Bone marrow (tissue), 2 donors: ENCODE data around the gene ZNF197.
"Not testable (repeated sequence)": the region's sequence is repeated elsewhere in the genome, so short reads cannot be mapped to it uniquely, and the experiment has no call there.

Experiments
- DNase-seq, 2 donors: peaks; one replicate each; lab custom pipeline; 2025; lab: John Stamatoyannopoulos, UW

ZNF197 gene

DNA sequence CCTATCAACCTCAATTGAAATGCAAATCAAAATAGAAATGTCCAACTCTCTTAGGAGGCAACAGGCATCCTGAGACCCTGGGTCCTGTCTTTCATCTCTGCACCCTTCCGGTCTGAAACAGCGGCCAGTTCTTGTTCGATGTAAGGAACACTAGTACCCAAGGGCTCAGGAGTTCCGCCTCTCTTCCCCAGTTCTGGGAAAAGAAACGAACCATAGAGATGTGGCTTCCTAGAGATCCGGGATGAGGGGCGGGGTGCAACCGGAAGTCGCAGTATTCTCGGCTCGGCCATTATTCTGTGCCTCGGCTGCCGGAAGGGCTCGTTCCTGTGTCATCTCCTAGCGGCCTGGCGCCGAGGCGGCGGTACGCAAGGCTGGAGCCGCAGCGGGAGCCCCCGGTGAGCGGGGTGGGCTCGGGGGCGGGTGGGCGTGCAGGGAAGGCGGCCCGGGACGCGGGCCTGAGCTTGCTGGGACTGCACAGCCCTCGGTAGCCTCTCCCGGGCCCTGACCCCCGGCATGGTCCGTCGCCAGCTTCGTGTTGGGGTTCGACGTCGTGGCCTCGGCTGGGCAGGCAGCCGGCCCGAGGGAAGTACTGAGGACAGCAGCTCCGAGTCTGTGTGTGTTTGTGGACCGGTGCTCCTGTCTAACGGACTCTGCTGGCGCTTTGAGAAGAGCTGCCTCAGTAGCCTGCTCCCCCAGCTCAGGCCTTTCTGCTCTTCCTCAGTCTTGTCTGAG lies at the start of gene ZNF197:
TSS of gene ZNF197 (plus strand) at position 288 of the 732 bp plus-strand sequence. CDS start 4,119 bp downstream, outside the sequence.
- peak; percentile 64 to 76 for DNase-seq

DNA sequence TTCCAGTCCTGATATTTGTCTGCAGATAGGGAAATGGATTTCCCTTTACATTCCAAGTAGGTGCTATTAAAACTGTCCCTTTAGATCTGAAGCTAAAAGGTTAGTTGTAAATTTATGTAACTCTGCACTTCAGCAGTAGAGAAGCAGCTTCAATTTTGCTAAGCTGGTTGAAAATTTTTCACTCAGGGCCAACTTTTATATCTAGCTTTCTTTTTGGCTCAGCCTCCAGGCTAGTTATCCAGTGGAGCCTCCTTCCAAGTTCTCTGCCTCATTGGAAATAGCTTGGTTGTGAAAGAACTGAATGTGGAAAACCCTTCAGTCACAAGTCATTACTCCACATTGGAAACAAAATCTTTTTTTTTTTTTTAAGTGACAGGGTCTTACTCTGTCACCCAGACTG lies 48.2 kb upstream of the ZNF197 start:
- no peak for DNase-seq

DNA sequence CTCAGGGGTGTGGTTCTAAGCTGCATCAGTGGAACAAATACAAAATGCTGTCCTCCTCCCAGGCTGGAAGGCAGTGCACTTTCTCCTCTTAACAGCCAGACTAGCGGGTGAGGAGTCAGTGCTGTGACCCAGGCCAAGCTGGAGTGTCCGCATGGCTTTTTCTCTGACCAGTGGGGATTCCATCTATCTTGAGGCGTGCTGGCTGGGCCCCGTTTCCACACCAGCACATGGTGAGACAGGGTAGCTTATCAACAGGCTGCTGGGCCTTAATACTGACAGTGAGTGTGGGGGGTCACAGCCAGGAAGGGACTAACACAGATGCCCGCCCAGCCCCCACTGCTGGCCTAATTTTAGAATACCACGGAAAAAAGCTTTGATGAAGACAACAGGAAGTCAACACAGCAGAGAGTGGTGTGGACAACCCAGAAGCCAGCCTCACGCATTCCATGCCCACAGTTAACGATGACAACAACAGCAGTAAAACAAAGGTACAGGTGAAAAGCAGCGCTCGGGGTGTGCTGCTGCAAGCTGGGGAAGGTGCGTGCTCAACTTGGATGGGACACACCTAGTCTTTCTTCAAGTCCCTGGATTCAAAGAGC lies 47.4 kb upstream of the ZNF197 start:
- not testable (repeated sequence) for DNase-seq

DNA sequence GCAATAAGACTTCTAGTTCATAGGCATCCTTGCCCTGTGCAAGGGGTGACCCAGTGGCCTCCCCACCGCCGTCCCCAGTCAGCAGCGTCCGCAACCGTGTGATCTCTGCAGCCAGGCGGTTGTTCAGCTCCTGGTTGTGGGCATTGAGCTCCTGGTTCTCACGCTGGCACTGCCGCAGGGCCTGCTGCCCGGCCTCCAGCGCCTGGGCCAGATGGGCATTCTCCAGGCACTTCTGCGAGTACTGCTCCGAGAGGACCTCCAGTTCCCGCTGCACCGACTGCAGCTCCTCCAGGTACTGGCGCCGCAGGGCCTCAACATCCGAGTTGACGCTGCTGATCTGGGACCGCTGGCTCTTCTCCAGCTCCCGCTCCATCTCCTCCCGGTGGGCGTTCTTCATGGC lies 46.5 kb upstream of the ZNF197 start:
- DNase-seq = not testable (repeated sequence)

DNA sequence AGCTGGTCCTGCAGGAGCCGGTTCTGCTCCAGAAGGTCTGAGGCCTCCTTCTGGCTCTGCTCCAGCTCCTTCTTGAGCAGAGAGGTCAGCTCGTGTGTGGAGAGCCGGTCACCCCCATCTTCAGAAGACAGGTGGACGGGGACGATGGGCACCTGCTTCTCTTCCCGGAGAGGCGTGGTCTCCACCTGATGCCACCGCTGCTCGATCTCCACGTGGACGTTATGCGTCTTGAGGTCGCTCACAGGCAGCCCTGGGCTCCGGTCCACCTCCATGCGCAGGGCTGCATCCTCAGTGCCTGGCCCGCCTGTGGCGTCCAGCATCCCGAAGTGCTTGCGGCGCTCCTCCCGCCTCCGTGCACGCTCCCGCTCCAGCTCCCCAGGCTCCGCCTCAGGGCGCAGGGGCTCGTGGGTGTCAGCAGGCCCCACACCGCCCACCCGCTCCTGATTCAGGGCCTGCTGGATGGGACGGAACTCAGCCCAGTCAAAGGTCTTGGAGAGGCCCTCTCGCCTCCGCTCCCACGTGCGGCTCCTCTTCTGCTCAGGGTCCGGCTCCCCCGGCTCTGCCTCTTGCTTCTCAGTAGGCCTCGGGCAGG lies 45.8 kb upstream of the ZNF197 start:
- not testable (repeated sequence) for DNase-seq

DNA sequence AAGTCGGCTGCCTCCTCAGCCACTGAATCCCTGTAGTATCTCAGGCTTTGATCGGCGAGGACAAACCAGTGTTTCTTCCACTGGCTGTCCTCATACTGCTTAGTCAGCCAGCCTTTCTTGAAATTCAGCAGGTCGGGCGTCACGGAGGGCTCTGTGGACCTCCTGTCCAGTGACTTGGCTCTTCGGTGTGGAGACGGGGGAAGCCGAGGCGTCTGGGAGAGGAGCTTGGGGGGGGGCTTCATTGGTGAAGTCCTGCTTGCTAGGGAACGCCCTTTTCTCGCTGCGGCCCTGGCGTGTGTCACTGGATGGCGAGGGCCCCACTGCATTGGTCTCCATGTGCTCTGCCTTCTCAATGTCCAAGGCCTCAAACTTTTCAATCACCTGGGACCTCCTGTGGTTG lies 45.1 kb upstream of the ZNF197 start:
- not testable (repeated sequence) for DNase-seq

DNA sequence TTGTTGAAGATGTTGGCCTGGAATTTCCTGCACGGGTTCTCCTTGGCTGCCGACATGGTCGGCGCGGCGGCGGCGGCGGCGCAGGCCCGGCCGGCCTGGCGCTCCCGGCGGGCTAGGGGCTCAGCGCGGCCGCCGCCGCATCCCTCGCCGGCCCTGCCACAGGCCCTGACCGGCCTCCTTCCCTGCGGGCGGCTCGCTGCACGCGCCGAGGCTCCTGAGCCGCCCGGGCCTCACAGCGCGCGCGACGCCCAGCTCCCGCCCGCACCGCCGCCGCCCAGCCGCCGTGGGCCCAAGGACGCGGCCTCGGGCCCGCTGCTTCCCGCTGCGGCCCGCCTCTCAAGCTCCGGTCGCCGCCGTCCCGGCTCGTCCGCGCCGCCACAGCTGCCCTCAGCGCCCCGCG lies 43.9 kb upstream of the ZNF197 start:
- DNase-seq = not testable (repeated sequence)

DNA sequence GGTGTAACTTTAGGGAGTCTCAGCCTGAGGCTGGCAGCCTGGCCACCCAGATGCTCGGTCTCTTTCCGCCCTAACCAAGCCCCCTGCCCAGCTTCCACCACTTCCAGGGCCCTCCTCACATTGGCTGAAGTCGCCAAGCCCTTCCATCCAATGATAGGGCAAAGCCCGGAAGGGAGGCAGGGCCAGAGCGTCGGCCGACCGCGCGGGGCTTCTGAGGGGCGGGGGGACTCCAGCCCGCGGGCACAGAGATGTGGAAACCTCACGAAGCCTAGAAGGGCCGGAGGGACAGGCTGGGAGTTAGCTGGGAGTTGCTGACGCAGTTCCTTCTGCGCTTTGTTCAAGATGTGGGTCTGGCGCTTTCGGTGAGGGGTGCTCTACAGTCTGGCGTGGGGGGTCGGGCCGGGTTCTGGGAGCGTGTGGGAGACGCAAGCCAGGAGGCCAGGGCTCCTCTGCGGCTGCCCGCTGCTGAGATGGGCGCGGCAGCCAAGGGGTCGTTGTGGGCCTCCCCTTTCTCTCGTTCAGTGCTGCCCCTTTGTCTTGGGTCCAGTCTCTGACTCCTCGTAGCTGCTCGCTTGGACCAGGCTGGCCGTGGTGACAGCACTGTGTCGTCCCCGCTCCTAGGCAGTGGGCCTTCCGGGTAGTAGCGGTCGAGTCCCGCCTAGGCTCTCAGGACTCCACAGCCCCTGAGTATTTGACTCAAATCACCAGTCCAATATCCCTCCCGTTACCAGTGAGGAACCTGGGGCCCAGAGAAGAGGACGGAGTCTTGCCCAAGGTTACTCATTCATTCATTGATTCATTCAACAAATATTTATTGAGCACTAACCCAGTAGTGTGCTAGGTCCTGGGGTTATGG lies 40.0 kb upstream of the ZNF197 start, which contains the start of gene ZNF660:
TSS of gene ZNF660 (plus strand) at position 319 of the 856 bp plus-strand sequence. CDS start 9,230 bp downstream, outside the sequence.
- peak; percentile 19 to 60 for DNase-seq

DNA sequence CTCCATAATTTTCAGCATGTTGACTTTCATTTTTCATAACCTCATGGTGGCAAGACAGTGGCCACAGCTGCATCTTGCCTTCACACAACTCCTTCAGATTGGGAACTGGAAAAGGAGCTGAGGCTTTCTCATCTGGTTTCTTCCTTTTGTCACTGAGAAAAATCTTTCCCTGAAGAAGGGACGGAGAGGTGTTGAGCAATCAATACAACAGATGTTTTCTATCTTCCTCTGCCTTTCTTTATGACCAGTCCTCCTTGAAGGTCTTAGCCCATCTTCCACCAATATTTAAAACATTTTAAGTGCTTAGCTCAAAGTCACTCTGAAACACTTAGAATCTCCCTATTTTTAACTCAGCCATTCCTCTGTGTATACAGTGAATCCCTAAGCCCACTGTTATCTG lies 28.2 kb upstream of the ZNF197 start:
- no peak for DNase-seq

DNA sequence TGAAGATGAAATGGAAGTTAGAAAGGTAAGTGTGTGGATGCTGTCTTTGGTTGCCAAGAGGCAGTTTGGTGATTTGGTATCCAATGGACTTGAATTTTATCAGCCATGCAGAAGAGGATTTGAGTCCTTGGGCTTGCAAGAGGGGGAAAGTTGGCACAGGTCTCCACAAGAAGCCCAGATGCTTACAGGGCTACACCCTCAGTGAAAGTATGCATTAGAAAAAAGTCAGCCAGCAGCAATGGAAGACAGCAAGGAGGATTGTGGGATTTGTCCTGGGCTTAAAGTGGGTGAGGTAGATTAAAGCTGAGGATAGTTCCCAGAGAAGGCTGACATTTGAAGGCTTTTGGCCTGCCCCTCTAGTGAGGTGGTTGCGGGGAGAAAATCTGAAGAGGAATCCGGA lies 23.1 kb upstream of the ZNF197 start:
- no peak for DNase-seq

DNA sequence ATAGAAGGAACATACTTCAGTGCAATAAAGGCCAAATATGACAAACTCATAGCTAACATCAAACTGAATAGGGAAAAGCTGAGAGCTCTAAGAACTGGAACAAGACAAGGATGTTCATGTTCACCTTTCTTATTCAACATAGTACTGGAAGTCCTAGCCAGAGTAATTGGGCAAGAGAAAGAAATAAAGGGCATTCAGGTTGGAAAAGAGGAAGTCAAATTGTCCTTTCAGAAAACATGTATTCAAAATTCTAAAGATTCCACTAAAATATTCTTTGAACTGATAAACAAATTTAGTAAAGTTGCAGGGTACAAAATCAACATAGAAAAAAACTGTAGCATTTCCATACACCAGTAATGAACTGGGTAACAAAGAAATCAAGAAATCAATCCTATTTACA lies 12.2 kb upstream of the ZNF197 start:
- DNase-seq = no peak

DNA sequence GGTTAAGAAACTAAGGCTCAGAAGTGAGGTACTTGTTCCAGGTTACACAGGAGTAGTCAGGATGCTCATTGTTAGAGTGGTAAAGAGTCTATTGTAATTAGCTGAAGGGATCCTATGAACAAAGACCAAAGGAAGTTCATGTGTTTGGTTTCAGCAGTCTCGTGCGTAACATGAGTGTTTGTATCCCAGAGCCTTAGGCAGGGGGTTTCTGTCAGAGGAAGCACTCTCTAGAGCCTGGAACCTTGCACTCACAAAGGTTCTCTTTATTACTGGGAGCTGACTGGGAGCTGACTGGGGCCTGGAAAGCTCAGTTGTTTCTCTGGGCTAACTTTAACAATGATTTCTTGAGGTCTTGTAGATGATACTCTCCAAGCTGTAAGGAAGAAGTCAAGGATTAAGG lies 3.9 kb downstream of the ZNF197 start:
- no peak for DNase-seq

DNA sequence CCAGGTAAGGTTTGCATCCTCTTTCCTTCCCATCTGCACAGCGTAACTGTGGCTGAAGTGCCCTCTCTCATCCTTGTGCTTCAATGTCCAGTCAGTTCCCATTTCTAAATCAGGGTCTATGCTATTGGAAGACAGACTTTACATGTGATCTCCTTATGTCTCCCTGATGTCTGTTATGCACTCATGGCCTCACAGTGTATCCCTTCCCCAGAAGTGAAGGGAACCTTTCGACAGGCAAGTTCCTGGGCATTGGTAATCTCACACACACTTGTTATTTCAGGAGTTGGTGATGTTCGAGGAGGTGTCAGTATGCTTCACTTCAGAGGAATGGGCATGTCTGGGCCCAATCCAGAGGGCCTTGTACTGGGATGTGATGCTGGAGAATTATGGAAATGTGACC lies 7.4 kb downstream of the ZNF197 start:
- DNase-seq = no peak

DNA sequence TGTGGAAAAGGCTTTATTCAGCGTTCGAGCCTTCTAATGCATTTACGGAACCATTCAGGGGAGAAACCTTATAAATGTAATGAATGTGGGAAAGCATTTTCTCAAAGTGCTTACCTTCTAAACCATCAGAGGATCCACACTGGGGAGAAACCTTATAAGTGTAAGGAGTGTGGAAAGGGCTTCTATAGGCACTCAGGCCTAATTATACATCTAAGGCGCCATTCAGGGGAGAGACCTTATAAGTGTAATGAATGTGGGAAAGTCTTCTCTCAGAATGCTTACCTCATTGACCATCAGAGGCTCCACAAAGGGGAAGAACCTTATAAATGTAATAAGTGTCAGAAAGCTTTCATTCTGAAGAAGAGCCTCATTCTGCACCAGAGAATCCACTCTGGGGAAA lies 17.5 kb downstream of the ZNF197 start:
- DNase-seq = no peak

DNA sequence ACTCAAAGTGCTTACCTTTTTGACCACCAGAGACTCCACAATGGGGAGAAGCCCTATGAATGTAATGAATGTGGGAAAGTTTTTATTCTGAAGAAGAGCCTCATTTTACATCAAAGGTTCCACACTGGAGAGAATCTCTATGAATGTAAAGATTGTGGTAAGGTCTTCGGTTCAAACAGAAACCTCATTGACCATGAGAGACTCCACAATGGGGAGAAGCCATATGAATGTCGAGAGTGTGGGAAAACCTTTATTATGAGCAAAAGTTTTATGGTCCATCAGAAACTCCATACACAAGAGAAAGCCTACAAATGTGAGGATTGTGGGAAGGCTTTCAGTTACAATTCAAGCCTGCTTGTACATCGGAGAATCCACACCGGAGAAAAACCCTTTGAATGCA lies 18.2 kb downstream of the ZNF197 start:
- no peak for DNase-seq

DNA sequence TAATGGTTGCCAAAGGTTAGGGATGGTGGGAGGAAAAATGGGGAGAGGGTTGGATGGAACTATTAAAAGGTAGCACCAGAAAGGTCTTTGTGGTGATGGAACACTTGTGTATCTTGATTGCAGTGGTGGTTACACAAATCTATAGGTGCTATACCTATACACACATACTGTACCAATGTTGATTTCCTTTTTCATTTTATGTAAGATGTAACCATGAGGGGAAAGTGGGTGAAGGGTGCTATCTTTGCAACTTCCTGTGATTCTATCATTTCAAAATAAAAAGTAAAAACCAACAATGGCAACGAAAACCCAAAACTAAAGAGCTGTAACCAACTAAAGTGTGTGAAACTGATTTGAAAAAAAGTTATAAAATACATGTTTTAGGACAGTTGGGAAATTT lies 22.9 kb downstream of the ZNF197 start:
- DNase-seq = no peak

DNA sequence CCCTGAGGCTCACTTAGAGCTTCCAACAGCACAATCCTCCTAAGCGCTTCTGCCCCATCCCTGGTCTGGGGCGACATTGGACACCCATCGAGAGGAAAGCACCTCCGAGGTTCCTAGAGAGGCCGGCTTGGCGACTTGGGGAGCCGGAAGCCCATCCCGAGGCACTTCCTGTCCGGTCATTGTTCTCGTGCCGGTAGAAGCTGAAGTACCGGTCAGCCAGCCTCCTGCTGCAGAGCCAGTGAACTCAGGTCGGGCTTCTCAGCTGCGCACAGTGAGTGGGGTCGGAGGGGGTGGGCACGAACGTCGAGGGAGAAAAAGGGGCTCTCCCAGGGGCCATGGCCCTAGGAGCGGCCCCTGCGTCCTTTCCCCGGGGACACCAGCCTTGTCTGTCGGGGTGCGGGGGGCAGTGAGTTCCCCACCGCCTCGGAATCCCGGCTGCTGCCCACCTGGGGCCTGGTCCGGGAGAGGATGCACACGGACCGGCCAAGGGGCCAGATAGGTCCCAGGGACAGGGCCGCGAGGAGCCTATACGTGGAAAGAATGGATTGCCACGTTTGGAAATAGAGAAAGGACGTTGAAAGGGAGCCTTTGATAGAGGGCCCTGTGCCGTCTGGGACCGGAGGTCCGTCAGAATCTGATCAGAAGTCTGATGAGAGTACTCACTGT lies 23.9 kb downstream of the ZNF197 start, which contains the start of gene ZNF35:
TSS of gene ZNF35 (plus strand) at position 169 of the 666 bp plus-strand sequence. CDS start 2,336 bp downstream, outside the sequence.
- DNase-seq = peak; percentile 24 to 46

DNA sequence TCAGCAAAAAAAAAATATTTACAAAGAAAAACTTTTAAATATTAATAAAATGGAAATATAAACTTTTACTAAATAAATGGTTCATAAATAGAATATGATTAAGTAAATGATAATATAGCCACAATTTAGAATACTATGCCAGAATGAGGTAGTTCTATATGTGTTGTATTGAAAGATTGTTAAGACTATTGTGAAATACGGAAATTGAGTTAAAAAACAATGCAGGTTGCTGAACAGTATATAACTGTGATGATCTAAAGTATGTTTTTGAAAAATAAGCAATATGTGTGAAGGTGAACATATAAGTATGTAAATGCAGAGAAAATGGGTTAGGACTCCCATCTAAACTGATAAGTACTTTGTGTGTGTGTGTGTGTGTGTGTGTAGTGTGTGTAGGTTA lies 24.9 kb downstream of the ZNF197 start:
- DNase-seq = no peak

DNA sequence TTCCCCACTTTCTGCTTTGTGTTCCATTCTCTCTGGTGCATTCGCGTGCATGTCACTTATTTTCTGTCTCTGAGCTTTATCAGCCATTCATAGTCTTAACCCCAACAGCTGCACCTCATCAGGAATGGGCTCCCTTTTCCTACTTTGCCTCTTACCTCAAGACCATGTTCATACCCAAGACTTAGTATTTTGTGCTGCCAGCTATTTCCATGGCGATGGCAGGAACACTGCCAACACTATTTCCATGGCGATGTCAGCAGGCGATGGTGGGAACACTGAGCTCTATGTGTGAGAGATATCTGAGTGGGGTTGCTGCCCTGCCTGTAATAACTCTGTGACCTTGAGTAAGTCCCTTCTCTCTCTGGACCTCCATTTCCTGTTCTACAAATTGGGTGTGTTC lies 29.2 kb downstream of the ZNF197 start:
- DNase-seq = no peak

DNA sequence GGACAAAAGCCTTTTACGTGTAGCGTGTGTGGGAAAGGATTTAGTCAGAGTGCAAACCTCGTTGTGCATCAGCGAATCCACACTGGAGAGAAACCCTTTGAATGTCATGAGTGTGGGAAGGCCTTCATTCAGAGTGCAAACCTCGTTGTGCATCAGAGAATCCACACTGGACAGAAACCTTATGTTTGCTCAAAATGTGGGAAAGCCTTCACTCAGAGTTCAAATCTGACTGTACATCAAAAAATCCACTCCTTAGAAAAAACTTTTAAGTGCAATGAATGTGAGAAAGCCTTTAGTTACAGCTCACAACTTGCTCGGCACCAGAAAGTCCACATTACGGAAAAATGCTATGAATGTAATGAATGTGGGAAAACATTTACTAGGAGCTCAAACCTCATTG lies 34.2 kb downstream of the ZNF197 start:
- no peak for DNase-seq

DNA sequence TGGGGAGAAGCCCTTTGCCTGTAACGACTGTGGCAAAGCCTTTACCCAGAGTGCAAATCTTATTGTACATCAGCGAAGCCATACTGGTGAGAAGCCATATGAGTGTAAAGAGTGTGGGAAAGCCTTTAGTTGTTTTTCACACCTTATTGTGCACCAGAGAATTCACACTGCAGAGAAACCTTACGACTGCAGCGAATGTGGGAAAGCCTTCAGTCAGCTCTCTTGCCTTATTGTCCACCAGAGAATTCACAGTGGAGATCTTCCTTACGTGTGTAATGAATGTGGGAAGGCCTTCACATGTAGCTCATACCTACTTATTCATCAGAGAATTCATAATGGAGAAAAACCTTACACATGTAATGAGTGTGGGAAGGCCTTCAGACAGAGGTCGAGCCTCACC lies 34.6 kb downstream of the ZNF197 start:
- DNase-seq = no peak

DNA sequence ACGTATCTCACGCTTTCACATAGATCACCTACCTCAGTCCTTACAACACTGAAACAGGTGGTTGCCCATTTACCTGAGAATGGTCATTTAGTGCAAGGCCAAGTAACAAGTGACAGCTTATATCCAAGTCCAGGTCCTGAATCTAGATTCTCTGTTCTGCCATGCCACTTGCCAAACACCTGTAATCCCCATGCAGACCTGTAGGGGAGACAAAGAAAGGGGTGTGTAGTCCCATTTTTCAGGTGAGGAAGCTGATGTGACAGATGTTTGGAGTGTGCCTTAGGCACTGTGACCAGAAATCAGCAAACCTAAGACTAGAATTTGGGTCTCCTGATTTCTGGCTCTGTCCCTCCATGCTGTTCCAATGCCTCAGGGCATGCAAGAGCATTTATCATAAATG lies 36.4 kb downstream of the ZNF197 start:
- no peak for DNase-seq
